ENCODE data around the gene GPR146.

Gene GPR146

DNA sequence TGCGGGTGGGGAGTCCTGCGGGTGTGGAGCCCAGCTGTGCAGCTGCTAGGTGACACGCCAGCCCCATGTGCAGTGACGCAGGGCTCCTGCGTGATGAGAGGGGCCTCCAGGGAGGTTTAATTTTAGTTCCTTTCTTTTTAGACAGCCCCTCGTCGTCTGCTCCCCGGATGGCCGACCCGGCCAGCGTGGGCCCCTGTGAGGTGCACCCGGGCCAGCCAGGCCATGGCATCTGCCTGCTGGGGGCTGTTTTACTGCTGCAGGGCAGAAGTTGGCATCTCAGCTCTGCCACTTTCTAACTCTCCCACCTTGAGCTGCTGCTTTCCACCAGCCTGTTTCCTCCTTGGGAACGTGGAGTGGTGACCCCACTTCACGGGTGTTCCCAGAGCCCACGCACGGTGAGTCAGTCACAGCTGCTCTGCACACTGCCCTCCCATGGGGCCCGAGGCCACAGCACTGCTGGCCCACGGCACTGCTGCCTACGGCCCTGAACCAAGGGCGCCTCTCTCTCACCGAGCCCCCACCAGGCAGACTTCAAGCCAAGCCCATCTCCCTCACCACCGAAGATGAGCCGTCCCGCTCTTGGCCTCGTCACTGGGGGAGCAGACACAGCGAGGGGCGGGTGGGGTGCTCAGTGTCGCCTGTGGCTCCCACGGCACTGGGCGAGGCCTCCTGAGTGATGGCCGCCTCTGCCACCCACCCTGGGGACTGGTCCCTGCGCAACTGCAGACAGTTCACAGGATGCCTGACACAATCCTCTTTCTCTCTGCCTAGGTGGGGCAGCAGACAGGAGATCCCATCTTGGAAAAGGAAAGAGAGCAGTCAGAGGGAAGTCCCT, 40.1 kb upstream of the GPR146 start:
- DNase-seq: no peak
- TF ChIP-seq POLR2A (IDR thresholded peaks at IDR 0.05; ENCODE audit: low read length) (no peak), GATA1 (IDR thresholded peaks at IDR 0.05; ENCODE audit: low read depth, low read length) (no peak)

DNA sequence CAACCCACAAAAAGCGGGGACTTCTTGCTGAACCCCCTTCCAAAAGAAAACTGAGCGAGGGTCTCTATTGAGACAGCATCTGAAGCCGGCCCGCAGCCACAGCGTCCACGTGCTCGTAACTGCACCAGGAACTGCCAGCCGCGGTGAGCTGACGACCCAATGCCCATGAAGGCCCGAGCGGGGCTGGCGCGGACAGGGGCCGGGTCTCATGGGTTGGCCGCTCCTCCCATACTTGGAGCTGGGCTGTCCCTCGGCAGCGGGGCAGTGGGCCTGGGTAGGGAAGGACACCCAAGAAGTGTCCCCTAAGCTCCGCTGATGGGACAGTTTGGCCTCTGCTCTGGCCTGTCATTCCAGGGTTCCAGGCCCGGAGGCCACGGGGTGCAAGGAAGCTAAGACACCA, 39.0 kb upstream of the GPR146 start:
- TF ChIP-seq POLR2A (IDR thresholded peaks at IDR 0.05; ENCODE audit: low read length) (no peak), GATA1 (IDR thresholded peaks at IDR 0.05; ENCODE audit: low read depth, low read length) (no peak)
- no peak for DNase-seq

DNA sequence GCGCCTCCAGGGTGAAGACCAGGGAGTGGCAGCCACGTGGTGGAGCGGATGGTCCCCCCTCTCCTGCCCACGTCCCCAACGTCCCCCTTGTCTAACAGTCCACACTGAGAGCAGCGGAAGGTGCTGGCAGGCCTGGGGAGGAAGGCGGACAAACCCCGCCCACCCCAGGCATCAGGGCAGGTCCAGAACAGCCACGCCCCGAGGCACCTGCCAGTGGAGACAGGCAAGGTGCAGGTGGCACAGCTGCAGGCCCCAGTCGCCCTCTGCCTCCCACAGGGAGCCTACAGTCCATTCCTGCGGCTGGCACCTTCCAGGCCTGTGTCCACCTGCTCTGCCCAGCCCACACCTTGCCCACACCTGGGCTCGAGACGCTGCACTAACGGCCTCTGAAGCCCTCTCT, 36.4 kb upstream of the GPR146 start:
- no peak for DNase-seq
- TF ChIP-seq GATA1 (IDR thresholded peaks at IDR 0.05; ENCODE audit: low read depth, low read length) (no peak), POLR2A (IDR thresholded peaks at IDR 0.05; ENCODE audit: low read length) (no peak)

DNA sequence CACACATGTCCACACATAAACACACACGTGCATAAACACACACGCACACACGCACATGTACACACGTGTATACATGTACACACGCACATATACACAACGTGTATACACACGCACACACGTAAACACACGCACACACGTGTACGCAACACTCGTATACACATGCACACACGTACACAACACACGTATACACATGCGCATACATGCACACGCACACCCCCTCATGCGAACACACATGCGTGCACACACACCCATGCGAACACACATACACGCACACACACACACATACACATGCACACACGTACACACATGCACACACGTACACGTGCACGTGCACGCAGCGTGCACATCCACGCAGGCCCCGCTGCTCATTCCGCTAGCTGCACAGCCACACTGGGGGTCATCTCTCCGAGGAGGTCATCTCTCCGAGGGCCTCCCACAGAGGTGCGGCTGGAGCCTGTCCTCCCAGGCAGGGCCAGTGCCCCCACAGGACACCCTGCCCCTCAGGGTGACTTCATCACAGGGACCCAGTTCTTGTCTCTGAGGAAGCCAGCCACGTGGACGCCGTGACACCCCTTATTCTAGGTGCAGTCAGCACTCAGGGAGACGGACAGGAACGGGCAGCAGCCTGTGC, 35.5 kb upstream of the GPR146 start:
- no peak for TF ChIP-seq POLR2A (IDR thresholded peaks at IDR 0.05; ENCODE audit: low read length)
- no peak for TF ChIP-seq GATA1 (IDR thresholded peaks at IDR 0.05; ENCODE audit: low read depth, low read length)
- DNase-seq: peak in 1 of 2 experiments; percentile 26

- no peak for DNase-seq
These were observed 34.6 kb upstream of the GPR146 start for GRCh38 chr7:1009747-1010146.

GRCh38 chr7:1010226-1010625, 34.1 kb upstream of the GPR146 start:
- no peak for DNase-seq
- TF ChIP-seq GATA1 (IDR thresholded peaks at IDR 0.05; ENCODE audit: low read depth, low read length): no peak
- TF ChIP-seq POLR2A (IDR thresholded peaks at IDR 0.05; ENCODE audit: low read length): no peak

More at GRCh38 chr7:1009747-1010146, 34.6 kb upstream of the GPR146 start:
- TF ChIP-seq POLR2A (IDR thresholded peaks at IDR 0.05; ENCODE audit: low read length) (no peak), GATA1 (IDR thresholded peaks at IDR 0.05; ENCODE audit: low read depth, low read length) (no peak)

DNA sequence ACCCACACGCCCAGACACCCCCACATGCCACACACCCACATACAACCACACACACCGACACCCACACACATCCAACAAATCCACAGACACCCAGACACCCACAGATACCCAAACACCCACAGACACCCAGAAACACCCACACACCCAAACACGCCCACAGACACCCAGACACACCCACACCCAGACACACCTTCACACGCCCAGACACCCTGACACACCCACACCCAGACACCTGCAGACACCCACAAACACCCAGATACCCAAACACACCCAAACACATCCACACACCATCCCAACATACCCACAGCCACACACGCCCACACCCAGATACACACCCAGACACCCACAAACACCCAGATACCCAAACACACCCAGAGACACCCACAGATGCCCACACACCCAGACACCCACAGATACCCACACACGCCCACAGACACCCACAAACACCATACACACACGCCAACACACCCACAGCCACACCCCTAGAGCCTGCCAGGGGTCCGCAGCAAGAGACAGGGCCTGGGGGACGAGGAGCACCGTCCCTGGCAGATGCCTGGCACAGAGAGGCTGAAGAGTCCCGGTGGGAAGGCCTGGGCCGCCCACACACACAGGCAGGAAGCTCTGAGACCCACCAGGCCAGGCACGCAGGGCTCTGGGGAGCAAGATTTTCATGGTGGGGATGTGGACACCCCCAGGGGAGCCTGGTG, 32.9 kb upstream of the GPR146 start:
- DNase-seq: no peak
- no peak for TF ChIP-seq POLR2A (IDR thresholded peaks at IDR 0.05; ENCODE audit: low read length)
- TF ChIP-seq GATA1 (IDR thresholded peaks at IDR 0.05; ENCODE audit: low read depth, low read length): no peak

DNA sequence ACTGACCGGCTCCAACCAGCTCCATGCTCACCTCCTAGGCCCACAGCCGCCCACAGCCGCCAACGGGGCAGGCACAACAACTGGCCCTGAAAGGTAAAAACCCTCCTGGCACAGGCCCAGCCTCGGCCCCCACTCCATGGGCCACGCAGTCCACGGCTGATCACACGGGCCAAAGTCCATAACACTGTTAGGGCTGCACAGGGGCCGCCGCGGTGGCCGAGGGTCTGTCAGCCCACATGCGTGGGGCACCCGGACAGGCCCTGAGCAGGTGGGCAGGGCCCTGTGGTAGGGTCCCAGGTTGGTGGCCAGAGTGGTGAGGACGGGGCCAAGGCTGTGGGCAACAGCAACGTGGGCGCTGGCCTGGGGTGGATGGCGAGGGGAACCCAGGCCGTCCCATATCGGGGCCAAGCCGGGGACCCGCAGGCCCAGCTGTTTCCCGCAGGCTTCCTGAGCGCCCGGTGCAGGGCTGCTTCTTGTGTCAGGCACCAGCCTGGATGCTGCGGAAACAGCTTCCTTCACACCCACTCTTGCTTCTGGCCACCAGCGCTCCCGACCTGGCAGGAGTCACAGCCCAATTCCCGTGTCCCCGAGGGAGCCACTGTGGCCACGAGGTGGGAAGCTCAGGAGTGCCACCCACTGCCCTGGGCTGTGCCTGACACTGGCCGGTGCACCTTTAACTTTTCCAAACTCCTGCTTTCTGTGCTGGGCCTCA, 32.2 kb upstream of the GPR146 start:
- no peak for DNase-seq
- TF ChIP-seq GATA1 (IDR thresholded peaks at IDR 0.05; ENCODE audit: low read depth, low read length): no peak
- no peak for TF ChIP-seq POLR2A (IDR thresholded peaks at IDR 0.05; ENCODE audit: low read length)

DNA sequence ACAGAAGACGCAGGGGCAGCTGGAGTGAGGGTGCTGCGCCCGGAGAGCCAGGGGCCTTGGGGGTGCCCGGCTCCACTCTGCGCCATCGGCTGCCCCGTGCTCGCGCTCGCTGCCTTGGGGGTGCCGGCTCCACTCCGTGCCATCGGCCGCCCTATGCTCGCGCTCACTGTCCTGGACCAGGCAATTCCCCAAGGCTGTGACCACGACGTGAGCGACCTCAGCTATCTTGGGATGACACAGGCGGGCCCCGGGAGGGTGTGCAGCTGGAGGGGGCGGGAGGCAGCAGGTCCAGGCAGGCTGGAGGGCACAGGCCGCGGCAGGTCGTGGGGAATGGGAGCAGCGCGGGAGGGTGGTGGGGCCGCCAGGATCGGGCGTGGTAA, 31.6 kb upstream of the GPR146 start:
- no peak for DNase-seq
- TF ChIP-seq GATA1 (IDR thresholded peaks at IDR 0.05; ENCODE audit: low read depth, low read length) (no peak), POLR2A (IDR thresholded peaks at IDR 0.05; ENCODE audit: low read length) (no peak)

DNA sequence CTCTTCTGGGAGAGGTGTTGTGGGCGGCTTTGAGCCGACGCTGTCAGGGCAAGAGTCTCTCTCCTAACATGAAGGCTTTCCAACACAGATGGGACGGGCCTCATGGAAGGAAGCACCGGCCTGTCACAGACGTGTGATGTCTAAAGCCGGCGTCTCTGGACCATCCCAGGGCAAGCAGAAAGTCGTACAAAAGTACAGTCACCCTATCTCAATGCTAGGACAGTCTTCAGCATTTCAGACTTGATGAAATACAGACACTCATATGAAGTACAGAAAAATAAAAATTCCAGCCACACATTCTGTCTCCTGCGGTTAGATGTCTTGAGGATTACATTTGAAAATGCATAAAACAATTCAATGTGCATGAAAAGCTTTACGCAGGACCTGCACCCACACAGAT, 30.8 kb upstream of the GPR146 start:
- no peak for DNase-seq
- TF ChIP-seq GATA1 (IDR thresholded peaks at IDR 0.05; ENCODE audit: low read depth, low read length): no peak
- TF ChIP-seq POLR2A (IDR thresholded peaks at IDR 0.05; ENCODE audit: low read length): no peak

- TF ChIP-seq POLR2A (IDR thresholded peaks at IDR 0.05; ENCODE audit: low read length): no peak
- TF ChIP-seq GATA1 (IDR thresholded peaks at IDR 0.05; ENCODE audit: low read depth, low read length): no peak
- DNase-seq: no peak
These were observed 29.7 kb upstream of the GPR146 start for GRCh38 chr7:1014681-1015080.

GRCh38 chr7:1015196-1016121, 28.9 kb upstream of the GPR146 start:
- DNase-seq: no peak
- TF ChIP-seq POLR2A (IDR thresholded peaks at IDR 0.05; ENCODE audit: low read length): no peak

Measured in erythroblast (primary cell).